ENCODE data around the gene RPS23. TPM values are rescaled to one million over a fixed set of nuclear protein-coding genes. Genes with fewer than 3 reads are reported as not detected.
"Not testable (repeated sequence)": the region's sequence is repeated elsewhere in the genome, so short reads cannot be mapped to it uniquely, and the experiment has no call there.

The RPS23 gene
- total RNA-seq, 1 experiment from 2014 or later = 2,437 TPM

DNA sequence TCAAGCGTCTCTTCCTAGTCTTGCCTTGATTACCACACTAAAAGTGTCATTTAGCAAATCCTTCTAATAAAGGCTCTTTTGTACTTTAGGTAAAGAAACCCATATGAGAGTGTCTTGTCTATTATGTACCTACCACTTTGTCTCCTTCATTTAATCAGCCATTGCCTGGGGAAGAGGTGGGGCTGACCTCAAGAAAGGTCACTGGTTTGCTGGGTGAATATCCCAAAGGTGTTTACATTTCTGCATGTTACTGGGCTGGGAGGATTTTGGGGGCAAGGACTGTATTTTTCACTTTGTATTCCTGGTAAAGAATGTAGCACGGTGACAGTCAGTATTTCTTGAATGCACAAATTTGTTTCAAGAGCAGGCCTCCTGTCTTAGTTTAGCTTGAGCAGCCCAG, 11.9 kb upstream of the RPS23 start:
- DNase-seq (ENCODE audit: low read depth) = no peak

DNA sequence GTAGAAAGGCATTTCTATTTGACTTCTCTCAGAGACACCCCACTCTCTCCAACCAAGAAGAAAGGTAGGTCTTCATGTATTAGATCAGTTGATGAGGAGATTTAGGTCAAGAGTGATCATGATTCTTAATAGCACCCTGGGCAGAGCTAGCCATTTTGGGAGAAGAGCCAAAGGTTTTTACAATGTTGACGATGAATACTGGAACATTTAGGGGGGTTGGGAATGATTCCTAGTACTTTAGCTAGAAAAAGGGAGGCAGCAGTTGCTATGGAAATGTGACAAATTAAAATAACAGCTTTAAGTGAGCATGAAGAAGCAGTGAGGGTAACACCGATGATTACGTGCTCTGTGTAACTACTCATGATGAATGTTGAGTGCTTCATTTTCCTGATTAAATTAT, 9.5 kb upstream of the RPS23 start:
- DNase-seq (ENCODE audit: low read depth) = no peak

DNA sequence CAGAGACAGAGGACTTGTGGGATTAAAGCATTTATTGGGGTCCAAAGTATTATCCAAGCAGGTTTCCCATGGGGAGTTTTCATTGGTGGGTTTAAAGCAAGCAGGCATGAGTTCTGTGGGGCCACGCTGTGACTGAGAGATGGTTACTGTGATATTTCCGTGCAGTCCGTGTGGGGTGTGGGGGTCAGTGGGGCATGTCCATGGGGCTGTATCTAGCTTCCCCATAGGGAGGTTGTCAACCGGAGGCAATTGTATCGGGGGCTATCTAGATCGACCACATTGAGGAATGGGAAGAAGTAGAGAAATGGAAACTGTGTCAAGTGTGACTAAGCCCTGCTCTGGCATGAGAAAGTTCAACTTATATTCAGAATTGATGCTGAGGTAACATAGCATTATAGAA, 7.1 kb upstream of the RPS23 start:
- DNase-seq (ENCODE audit: low read depth) = no peak

DNA sequence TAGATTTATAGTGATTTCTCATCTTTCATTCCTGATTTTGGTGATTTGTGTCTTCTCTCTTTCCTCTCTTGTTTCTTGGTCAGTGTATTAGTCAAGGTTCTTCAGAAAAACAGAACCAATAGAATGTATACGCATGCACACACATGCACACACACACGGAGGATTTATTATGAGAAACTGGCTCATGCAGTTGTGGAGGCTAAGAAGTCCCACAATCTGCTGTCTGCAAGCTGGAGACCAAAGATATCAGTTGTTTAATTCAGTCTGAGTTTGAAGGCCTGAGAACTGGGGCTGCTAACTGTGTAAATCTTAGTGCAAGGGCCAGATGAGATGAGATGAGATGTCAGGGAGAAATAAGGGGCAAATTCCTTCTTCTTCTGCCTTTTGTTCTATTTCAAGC, 5.7 kb upstream of the RPS23 start:
- DNase-seq (ENCODE audit: low read depth) = no peak

DNA sequence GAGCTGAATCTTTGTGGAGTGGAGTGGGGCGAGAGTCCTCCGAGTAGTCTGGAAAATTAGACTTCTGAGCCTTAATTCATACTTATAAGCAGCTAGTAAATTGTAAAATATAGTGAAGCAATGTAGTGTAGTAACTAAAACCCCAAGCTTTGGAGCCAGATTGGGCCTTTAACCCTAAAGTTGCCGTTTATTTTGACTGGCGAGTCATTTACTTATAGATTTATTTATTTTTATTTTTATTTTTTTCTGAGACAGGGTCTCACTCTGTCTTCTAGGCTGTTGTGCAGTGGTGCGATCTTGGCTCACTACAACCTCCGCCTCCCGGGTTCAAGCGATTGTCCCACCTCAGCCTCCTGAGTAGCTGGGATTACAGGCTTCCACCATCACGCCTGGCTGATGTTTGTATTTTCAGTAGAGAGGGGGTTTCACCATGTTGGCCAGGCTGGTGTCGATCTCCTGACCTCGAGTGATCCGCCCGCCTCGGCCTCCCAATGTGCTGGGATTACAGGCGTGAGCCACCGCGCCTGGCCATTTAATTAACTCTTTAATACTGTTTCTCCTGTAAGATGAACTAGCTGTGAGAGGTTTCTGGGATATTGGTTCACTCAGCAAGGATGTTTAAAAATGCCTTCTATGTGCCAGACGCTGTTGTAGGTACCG, 687 bp upstream of the RPS23 start:
- no peak for DNase-seq (ENCODE audit: low read depth)

DNA sequence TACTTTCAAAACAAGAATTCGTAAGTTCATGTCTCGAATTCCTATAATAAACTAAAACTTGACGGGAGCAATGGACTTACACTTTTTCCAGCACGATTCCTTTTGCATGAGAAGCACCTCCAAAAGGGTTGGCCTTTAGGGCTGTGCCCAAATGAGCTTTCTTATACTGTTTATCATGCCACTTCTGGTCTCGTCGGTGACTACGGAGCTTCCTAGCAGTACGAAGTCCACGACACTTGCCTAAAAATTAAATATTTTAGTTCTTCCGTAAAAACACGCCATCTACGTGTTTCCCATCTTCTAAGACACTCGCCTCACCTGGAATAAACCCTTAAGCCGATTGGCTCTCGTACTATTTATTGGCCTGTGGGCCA, 554 bp downstream of the RPS23 start:
- no peak for DNase-seq (ENCODE audit: low read depth)

DNA sequence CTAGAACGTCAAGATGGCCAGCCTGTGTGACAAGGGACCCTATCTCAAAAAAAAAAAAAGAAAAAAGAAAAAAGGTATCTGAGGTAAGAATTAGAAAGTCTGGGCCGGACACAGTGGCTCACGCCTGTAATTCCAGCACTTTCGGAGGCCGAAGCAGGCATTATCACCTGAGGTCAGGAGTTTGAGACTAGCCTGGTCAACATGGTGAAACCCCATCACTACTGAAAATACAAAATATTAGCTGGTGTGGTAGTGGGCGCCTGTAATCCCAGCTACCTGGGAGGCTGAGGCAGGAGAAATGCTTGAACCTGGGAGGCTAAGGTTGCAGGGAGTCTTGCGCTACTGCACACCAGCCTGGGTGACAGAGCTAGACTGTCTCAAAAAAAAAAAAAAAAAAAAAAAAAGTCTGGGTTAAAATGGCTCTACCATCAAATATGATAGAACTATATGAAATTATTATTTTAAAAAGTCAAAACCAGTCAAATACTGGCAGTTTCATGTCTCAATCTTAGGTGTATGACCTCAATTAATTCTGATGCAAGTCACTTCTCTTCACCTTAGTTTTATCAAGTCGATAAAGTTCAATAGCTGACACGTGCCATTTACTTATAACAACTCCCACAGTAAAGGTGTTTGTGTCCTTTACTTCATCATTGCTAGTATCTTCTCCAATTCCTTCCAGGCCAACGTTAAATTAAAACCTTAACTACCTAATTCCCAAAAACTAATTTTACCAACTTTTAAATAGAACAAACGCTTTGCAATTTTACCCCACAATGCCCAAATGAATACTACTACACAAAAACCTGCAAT, 1.1 kb downstream of the RPS23 start:
- no peak for DNase-seq (ENCODE audit: low read depth)

DNA sequence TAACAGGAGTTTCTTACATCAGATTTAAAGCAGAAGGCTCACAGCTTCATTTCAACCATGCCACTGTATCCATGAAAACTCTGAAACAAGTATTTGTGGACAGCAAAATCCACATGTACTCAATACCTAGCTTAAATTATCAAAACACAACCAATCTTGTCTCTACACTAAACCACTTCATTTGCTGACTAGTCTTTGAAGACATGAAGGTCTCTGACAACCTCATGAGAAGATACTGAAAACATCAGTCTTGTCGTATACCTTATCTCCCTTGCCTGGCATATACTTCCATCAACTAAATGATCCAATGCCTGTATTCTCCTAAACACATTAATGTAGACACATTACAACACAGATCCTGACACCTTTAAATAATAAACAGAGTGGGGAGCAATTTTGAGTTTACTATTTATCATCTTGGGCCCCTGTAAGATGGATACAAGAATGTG, 2.9 kb downstream of the RPS23 start:
- peak; percentile 18 for DNase-seq (ENCODE audit: low read depth)

DNA sequence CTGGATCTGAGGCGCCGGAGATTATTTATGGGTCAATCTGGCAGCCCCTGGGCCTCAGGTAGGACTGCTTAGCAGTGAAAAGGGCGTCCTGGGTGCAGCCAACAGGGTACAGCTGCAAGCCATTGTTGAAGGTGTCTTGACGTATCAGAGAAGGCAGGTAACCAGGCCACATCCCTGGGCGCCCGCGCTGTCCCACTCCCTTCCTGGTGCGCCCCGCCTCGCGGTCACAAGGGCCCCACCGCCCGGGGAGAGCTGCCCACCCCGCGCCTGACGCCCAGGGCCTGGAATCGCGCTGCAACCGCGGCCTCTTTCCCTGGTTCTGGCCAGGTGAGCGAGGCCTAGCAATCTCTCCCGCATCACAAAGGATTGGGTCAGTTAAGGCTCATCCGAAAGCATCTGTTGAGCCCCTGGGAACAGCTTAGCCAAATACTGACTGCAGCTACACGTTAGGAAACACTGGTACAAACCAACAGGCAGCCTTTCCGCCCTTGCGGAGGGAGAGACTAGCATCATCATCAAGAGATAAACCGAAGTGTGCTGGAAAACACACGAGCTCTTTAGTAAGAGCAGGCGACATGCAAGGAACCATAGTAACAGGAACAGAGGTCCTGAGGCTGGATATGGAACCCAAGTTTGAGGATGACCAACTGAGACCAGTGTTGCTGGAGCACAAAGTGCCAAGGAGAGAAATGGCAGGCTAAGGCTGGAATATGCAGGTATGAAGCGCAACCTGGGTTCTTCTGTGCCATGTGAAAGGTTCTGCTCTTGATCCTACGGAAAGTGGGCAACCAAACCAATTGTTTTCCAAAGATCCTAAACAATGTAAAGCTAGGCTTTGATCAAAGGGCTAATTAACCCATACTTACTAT, 3.6 kb downstream of the RPS23 start:
- peak; percentile 29 for DNase-seq (ENCODE audit: low read depth)

DNA sequence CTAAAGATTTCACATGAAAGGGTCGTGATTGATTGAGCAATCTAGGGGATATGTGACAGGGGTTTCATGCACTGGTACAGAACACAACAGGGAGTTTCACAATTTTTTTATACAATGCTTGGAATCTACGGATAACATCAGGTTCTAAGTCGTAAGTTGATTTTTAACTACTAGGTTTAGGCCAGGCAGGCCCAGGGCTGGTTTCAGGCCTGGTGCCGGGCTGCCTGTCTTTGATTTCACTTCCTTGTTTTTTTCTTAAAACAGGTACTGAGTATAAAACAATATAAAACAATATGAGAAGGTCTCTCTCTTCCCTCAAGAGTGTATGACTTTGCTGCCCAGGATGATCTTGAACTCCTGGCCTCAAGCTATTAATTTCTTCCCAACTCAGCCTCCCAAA, 4.7 kb downstream of the RPS23 start:
- DNase-seq (ENCODE audit: low read depth) = not testable (repeated sequence)

DNA sequence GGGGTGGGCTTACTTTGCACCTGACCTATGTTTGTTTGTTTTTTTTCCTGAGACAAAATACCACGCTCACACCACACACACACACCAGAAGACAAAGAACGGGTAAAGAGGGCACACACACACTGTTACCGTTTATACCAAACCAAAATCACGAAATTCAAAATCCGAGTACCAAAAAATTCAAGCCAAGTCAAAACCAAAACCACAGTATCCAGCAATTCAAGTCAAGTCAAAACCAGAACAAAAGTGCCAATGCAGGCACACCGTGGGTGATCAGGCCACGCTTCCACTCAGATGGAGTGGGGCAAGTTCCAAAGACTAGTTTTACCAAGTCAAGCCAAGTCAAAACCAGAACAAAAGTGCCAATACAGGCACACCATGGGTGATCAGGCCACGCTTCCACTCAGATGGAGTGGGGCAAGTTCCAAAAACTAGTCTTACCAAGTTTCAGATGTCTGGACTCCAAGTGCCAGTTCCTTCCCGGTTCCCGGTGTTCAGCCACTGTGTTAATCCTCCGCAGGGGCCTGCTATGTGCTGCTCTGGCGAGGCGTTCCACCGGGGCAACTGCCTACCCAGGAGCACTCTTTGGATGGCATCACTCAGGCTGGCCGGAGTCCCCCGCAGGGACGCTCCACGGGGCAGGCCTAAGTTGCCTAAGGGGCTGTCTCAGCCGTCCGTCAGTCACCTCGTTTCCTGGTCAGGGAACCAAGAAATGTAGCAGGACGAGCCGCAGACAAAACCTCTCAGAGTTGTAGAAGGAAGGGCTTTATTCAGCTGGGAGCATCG, 5.4 kb downstream of the RPS23 start:
- DNase-seq (ENCODE audit: low read depth) = not testable (repeated sequence)

DNA sequence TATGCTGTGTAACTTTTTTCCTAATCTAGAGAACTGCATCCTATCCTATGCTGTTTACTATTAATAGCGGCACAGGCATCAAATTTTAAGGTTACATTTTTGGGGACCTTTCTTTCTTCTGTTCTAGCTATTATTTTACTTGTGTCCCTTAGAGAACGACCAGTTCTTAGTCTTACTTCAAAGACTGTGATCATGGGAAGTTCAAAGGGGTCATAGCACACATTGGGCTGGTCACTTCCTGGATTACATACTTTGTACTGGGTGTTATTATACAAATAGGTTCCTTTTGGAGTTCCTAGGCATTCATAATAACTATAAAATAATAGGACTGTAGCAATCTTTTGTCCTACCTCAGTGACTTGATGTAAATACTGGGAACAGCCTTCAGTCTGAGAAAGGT, 8.8 kb downstream of the RPS23 start:
- not testable (repeated sequence) for DNase-seq (ENCODE audit: low read depth)

DNA sequence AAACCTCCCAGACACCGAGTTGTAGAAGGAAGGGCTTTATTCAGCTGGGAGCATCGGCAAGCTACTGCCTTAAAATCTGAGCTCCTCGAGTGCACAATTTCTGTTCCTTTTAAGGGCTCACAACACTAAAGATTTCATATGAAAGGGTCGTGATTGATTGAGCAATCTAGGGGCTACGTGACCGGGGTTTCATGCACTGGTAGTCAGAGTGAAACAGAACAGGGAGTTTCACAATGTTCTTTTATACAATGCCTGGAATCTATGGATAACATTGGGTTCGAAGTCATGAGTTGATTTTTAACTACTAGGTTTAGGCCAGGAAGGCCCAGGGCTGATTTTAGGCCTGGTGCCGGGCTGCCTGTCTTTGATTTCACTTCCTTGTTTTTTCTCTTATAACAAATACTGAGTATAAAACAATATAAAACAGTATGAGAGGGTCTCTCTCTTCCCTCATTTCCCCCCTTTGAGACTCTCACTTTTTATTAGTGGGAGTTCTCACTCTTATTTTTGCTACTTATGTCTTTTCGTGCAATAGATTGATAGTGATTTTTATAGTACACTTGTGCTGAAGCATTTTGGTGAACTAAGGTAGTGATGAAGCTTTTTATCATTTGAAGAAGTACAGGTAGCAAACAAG, 10.7 kb downstream of the RPS23 start:
- DNase-seq (ENCODE audit: low read depth) = not testable (repeated sequence)

DNA sequence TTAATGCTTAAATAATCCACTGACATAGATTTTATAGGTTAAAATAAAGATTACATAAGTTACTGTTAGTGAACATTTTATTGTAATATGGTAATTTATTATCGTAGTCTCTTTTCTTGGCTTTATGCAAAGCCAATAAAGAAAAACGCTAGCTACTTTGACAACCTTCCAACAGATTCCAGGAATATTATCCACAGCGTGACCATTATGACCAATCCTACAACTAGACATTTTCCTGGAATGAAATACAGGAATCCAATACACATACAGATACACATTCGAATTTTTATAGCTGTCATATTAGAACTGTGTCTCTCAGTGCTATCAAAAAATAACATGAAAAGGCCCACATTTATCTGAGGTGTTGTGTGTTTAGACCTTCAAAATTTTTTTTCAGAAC, 13.1 kb downstream of the RPS23 start:
- no peak for DNase-seq (ENCODE audit: low read depth)

DNA sequence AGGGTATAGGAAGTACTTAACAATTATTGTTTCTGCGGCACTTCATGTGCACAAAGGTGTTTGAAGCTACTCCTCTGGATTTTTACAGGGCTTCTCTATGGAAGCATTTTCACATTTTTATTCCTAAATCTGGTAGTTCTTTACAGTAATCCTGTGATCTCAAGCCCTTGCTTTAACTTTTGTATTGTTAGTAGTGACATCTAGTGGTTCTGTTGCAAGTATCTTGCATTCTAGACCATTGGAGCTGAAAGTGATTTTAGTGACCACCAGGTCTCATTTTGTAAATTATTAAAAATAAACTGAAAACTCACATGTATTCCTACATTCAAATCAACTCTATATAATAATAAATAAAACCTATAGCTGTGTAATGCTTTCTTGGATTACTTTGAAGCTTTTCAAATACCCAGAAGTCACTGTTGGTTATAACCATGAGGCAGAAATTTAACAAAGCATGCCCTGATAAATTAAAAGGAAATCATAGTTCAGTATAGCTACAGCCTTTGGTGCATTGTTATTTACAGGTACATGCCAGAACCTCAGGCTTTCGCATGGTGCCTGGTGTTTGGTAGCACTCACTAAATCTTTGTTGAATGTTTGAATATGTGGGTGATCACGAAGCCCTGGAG, 18.9 kb downstream of the RPS23 start:
- DNase-seq (ENCODE audit: low read depth) = no peak

DNA sequence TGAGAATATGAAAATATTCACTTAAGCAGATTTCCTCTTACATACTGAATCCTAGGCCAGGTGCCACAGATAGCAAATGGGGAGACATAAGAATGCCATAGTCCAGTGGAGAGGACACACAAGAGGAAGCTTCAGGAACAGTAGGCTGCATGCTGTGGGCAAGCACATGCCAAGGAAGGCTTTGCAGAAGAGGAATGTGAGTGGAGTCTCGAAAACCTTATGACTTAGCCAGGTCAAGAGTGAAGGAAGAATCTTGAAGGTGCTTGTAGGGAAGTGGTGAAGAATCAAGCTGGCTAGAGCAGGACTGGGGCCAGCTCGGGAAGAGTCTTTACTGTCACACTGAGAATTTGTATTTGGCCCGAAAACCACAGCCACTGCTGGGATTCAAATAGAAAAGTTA, 20.4 kb downstream of the RPS23 start:
- DNase-seq (ENCODE audit: low read depth) = no peak

DNA sequence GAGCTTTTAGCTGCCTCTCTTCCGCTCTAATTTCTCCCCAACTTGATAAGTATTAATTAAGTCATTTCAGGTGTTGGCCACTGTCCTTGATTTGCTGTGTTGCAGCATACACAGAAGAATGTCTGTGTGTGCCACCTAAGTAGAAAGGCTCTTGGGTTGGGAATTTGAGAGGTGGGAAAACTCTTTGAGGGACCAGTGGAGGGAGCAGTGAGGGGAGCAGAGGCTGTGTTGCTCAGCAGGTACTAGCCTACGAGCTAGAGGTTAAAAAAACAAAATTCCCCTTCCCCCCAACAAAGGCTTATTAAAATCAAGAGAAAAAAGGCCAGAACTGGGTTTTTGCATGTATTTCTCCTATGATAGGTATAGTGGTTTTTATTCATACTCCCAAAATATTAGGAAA, 20.9 kb downstream of the RPS23 start:
- no peak for DNase-seq (ENCODE audit: low read depth)

DNA sequence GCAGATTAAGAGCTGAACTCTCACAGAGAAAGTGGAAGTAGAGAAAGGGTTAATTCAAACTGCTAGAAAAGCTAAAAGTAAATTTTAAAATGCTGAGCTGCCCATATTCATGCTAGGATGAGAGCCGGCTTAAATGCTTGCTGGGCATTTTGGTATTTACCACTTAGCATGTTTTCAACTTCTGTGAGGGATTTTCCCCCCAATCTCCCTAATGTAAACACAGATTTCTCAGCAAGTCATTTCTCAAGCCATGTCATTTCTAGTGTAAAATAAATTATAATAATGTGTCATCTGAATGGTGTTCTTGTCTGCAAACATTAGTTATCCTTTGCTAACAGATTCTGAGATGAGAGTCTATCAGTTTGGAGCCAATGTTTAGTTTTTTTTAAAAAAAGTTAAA, 22.3 kb downstream of the RPS23 start:
- DNase-seq (ENCODE audit: low read depth) = no peak

DNA sequence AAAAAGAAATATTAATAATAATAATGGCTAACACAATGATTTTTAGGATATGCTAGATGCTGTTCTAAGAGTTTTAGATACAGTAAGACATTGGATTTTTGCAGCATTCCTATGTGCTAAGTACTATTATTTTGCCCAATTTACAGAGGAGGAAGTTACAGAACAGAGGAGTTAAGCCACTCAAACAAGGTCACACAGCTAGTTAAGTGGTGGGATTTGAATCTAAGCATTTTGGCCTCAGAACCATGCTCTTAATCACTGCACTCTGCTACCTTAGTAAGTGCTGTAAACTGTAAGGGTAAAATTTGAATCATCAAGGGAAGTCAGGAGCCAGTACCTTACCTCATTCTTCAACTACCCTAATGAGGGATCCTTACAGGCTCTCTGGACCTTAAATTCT, 25.4 kb downstream of the RPS23 start:
- no peak for DNase-seq (ENCODE audit: low read depth)

DNA sequence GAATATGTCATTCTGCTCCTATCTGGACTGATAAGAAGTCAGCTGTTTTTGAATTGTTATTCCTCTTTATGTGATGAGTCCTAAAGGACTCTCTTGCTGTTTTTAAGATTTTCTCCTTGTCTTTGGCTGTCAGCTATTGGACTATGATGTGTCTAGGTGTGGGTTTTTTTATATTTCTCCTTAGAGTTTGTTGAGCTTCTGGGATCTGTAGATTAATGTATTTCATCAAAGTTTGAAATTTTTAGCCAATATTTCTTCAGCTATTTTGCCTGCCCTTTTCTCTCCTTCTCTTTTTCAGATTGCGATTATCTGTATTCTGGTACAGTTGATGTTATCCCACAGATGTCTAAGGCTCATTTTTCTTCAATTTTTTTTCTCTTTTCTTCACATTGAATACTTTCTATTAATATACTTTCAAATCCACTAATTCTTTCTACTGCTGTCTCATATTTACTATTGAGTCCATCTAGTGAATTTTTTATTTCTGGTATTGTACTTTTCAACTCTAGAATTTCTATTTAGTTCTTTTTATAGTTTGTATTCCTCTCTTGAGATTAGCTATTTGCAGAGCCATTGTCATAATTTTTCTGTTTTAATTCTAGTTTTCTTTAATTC, 31.1 kb downstream of the RPS23 start:
- DNase-seq (ENCODE audit: low read depth) = no peak
